ENCODE results near the gene DNM1L.
"Not testable (repeated sequence)": the region's sequence is repeated elsewhere in the genome, so short reads cannot be mapped to it uniquely, and the experiment has no call there.

The DNM1L gene

DNA sequence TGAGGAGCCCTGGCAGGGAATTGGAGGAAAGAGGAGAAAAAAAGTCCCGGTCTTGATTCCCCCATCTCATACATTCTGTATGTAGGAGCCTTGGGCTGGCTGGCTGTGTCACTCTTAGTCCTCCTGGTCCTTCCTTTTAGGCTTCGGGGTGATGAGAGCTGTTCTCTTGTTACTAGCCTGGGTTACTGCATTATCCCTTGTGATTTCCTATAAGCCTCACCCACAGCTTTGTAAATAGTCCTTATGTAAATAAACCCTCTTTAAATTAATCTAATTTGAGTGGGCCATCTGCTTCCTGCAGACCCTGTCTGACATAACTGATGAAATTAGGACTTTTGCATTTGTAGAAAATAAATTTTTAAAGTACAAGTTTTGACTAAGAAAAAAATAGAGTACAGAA is 19.2 kb downstream of the DNM1L start:
- peak; percentile 3 for DNase-seq

GRCh38 chr12:32699437-32699836 is 20.3 kb downstream of the DNM1L start:
- DNase-seq = not testable (repeated sequence)

GRCh38 chr12:32702473-32702872 is 23.4 kb downstream of the DNM1L start:
- DNase-seq = no peak

GRCh38 chr12:32702946-32703345 is 23.8 kb downstream of the DNM1L start:
- no peak for DNase-seq

- no peak for DNase-seq
These were observed 26.7 kb downstream of the DNM1L start for GRCh38 chr12:32705783-32706182.

DNA sequence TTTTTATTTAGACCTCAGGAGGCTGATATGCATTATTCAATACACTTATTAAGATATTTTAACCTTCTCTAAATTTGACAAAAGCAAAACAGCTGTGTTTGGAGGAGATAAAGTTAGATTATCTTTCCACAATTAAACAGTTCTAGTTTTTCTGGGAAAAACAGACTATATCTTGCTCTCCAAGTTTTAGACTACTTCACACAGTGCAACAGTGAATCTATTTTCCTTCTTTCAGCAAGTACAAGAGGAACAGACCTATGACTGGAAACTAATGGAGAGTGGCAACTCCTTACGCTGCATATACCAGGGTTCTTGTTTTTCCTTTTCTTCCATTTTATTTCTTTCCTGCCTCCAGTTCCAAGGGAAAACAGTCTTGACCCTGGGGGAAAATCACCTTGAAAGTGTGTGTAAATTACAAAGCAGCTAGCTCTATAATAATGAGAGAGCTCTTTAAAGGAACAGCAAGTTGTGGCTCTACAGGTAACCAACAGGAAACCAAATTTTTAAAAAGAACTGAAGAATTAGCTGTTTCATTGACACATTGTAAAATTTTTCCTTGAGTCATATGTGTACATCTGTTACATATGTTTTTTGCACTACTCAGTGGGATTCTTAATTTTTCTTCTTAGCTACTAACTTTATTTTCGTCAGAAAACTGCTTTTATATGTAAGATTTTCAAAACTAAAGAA is 27.4 kb downstream of the DNM1L start:
- DNase-seq = no peak

DNA sequence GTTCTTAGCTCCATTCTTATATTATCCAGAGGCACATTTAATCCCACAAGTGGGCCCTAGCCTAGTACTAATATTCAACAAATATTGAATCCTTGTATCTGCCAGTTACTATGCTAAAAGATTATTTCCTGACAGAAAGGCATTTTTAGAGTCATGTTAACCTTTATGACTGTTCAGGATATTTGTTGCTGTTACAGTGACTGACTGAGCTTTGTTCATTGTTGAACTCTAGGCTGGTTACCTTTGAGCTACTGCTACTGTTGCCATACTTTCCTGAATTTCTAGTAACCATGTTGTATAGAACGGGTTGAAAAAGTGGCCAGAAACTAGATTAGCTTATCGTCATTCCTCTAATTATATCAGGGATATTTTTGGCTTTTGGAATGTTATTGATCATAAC is 29.8 kb downstream of the DNM1L start:
- no peak for DNase-seq

DNA sequence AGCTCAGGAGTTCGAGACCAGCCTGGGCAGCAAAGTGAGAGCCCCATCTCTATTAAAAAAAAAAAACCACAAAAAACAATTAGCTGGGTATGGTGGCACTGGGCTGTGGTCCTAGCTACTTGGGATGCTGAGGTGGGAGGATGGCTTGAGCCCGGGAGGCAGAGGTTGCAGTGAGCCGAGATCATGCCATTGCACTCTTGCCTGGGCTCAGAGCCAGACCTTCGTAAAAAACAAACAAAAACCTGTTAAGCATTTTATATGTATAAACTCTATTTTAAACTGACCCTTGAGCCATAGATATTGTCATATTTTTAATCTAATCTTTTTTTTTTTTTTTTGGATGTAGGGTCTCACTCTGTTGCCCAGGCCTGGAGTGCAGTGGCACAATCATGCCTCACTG is 35.7 kb downstream of the DNM1L start:
- no peak for DNase-seq

DNA sequence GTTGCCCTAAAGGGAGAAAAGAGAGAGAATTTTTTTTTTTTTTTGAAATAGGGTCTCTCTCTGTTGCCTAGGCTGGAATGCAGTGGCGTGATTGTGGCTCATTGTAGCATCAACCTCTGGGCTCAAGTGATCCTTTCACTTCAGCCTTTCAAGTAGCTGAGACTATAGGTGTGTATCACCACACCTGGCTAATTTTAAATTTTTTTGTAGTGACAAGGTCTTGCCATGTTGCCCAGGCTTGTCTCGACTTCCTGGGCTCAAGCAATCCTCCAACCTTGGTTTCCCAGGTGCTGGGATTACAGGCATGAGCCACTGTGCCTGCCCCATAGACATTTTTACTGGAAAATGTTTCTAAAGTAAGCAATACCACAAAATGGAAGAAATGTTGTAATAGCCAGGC is 39.8 kb downstream of the DNM1L start:
- no peak for DNase-seq

- not testable (repeated sequence) for DNase-seq
These were observed 46.2 kb downstream of the DNM1L start for GRCh38 chr12:32725308-32725707.

- DNase-seq = no peak
These were observed 47.2 kb downstream of the DNM1L start for GRCh38 chr12:32726286-32726685.

- no peak for DNase-seq
These were observed 48.1 kb downstream of the DNM1L start for GRCh38 chr12:32727237-32727636.

- DNase-seq = no peak
These were observed 55.9 kb downstream of the DNM1L start for GRCh38 chr12:32734952-32735351.

DNA sequence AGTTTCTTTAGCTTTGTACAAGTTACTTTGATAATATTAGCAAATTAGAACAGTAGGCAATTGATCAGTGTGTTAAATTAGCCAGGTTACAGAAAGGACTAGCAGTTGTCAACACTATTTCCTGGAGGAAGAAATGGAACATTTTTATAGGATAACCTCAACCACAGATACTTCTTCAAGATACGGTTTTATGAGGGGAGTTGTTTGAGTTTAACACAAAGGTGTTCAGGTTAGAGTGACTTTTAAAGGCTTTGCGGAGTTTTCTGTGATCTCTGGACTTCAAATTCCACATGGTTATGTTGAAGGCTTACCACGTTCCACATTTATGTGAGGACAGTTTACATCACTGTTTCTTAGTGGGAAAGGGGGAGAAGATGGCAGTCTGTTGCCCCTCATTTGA is 57.3 kb downstream of the DNM1L start:
- no peak for DNase-seq

DNA sequence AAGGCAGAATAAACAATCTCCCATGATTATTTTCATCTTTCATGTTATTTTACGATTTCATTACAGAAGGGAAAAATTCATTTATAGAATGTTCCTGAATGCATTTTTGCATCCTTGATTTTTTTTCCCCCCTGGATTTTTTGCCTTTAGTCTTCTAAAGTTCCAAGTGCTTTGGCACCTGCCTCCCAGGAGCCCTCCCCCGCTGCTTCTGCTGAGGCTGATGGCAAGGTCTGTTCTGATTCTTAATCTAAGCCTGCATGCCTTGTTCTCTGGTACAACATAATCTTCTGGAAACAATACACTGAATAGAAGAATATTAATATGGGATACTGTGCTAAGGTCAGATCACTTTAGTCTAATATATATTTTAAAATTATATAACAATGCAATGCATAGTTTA is 58.6 kb downstream of the DNM1L start:
- DNase-seq = no peak

- DNase-seq = no peak
These were observed 60.2 kb downstream of the DNM1L start for GRCh38 chr12:32739279-32739678.

- no peak for DNase-seq
These were observed 63.0 kb downstream of the DNM1L start for GRCh38 chr12:32742133-32742532.

GRCh38 chr12:32743264-32743663 is 64.2 kb downstream of the DNM1L start:
- DNase-seq = no peak

DNA sequence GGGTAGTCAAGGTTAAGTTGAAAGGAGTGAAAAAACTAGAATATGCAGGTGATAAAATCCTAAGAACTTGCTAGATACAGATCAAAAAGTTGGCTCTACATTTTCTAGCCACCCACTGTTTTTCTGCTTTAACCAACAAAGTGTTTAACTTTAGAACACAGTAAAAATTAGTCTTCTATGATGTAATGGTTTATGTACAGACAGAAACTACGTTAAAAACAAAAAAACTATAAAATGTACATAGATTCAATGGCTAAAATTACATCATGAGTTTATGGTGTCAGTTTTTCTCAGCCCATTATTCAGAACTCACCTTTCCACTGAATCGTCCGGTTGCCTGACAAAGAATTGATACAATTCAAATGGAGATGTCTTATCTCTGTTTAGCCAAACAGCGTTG is 74.5 kb downstream of the DNM1L start:
- DNase-seq = no peak

- no peak for DNase-seq
These were observed 75.0 kb downstream of the DNM1L start for GRCh38 chr12:32754111-32754510.

GRCh38 chr12:32755051-32755653 is 76.1 kb downstream of the DNM1L start:
- no peak for DNase-seq

DNA sequence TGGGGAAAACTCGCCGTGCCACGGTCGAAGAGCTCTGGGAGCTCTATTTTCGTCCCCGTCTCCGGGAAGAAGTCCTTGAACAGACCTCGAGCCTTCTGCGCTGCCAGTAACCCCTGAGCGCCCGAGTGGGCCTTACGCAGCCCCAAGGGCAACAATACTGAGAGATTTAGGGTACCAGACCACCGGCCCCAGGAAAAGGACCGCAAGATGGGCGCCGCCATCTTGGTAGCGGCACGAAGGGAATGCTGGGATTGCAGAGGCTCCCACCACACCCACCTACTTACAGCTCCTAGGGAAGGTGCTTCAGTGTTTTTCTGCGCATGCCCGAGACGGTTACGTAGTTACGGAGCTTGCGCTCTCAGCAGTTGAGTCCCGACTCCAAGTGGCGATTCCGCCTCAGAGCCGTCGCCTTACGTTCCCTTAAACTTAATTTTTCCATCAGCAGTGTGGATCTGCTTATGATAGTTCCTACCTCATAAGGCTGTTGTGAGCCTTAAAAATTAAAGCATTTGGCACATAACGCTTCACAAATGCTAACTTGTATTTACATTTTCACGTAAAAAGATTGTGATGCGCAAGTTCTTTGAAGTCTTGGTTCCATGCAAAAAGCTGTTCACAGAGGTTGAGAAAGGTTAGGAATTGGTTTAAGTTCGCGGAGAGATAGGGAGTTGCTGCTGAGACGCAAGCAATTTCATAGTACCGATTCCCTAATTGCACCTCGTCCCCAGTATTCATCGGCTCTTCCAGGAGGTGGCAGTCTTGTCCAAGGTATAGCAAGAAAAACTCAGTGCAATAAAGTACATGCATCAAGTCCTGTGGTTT is 76.8 kb downstream of the DNM1L start, which contains the start of gene YARS2:
YARS2 (minus strand) TSS at position 244 of the 822 bp plus-strand sequence; CDS start at position 221, 23 bp downstream.
- peak; percentile 82 for DNase-seq

DNA sequence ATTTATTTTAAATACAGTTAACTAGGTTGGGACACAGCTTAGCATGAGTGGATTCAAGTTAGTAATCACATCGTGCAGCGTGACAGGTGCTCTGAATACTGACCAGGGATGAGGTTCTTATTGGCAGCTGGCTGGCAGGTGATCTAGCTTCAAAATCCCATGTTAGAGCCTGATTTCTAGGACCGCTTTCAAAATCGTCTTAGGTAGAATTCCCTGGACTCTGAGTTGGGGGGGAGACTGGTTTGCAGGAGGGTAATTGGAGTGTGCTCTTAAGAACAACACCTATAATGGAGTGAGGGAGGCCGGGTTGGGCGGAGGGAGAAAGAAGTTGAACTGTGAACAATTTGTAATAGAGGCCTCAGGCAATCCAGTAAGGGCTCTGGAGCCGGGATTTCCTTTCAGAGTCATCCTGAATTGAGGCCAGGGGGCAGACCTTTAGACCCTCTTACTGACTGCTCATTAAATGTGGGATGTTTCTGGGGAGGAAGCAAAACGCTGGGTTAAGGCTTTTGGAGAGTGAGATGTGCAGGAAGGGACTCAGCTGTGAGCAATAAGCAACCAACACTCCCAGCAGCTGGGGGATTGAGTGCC is 77.5 kb downstream of the DNM1L start:
- DNase-seq = no peak

GRCh38 chr12:32757157-32757556 is 78.1 kb downstream of the DNM1L start:
- no peak for DNase-seq
